ENCODE results near the gene HAUS3. TPM values are rescaled to one million over a fixed set of nuclear protein-coding genes. Genes with fewer than 3 reads are reported as not detected.
A peak's percentile ranks its signal among the peaks of the same experiment; 100 is the strongest.
"Not testable (repeated sequence)": the region's sequence is repeated elsewhere in the genome, so short reads cannot be mapped to it uniquely, and the experiment has no call there.

The HAUS3 gene
- polyA plus RNA-seq, 12 donors, result 11.2 to 21.3 (median 14.3) TPM; not detected in 1

- DNase-seq, result no peak
These were observed 15.7 kb downstream of the HAUS3 start for GRCh38 chr4:2226261-2226660.

- DNase-seq, result no peak
These were observed 19.1 kb downstream of the HAUS3 start for GRCh38 chr4:2222838-2223237.

- not testable (repeated sequence) for DNase-seq
These were observed 20.5 kb downstream of the HAUS3 start for GRCh38 chr4:2221378-2221777.

- DNase-seq, result peak; percentile 71
These were observed 21.8 kb downstream of the HAUS3 start for GRCh38 chr4:2220016-2220630.

GRCh38 chr4:2219233-2219760 is 22.6 kb downstream of the HAUS3 start:
- no peak for DNase-seq

GRCh38 chr4:2218436-2218835 is 23.5 kb downstream of the HAUS3 start:
- no peak for DNase-seq

GRCh38 chr4:2217726-2218125 is 24.2 kb downstream of the HAUS3 start:
- DNase-seq, result no peak

- no peak for DNase-seq
These were observed 29.1 kb downstream of the HAUS3 start for GRCh38 chr4:2212831-2213230.

- DNase-seq, result not testable (repeated sequence)
These were observed 39.1 kb downstream of the HAUS3 start for GRCh38 chr4:2202789-2203188.

GRCh38 chr4:2194496-2194895 is 47.4 kb downstream of the HAUS3 start:
- DNase-seq, result no peak

GRCh38 chr4:2193326-2193725 is 48.6 kb downstream of the HAUS3 start:
- DNase-seq, result no peak

- DNase-seq, result no peak
These were observed 55.1 kb downstream of the HAUS3 start for GRCh38 chr4:2186865-2187172.

GRCh38 chr4:2186133-2186864 is 55.6 kb downstream of the HAUS3 start:
- DNase-seq, result no peak

GRCh38 chr4:2183394-2183793 is 58.5 kb downstream of the HAUS3 start:
- DNase-seq, result no peak

- DNase-seq, result no peak
These were observed 58.9 kb downstream of the HAUS3 start for GRCh38 chr4:2182994-2183393.

GRCh38 chr4:2180410-2180809 is 61.5 kb downstream of the HAUS3 start:
- DNase-seq, result no peak

GRCh38 chr4:2179717-2180116 is 62.2 kb downstream of the HAUS3 start:
- DNase-seq, result no peak

- no peak for DNase-seq
These were observed 62.9 kb downstream of the HAUS3 start for GRCh38 chr4:2178986-2179385.

Other genes starting within 250 kb of the HAUS3 start
- 10 to 100 TPM in 11 of 12 donors, not detected in 1; 15.6 to 35.3 (median 19.8) TPM for gene NELFA, start 233.1 kb downstream of the HAUS3 start, polyA plus RNA-seq (ENCODE audit: insufficient read length in 12 of 12)
- 1 to 10 TPM in 11 of 12 donors, not detected in 1; 1.3 to 2.8 (median 2.1) TPM for gene NAT8L, start 182.8 kb downstream of the HAUS3 start, polyA plus RNA-seq (ENCODE audit: insufficient read length in 12 of 12)
- gene POLN, start within 50 bp of the HAUS3 start, polyA plus RNA-seq (ENCODE audit: insufficient read length in 12 of 12), result 1 to 10 TPM in 10 of 12 donors, not detected in 2; 1.7 to 4.1 (median 2.8) TPM
- gene MXD4, start 20.0 kb upstream of the HAUS3 start, polyA plus RNA-seq (ENCODE audit: insufficient read length in 12 of 12), result 10 to 100 TPM in 11 of 12 donors, not detected in 1; 42.1 to 72.4 (median 50.0) TPM
- 1 to 10 TPM in 8 of 12 donors, under 1 TPM in 2, not detected in 2; 0.89 to 5.0 (median 2.1) TPM for gene ZFYVE28, start 176.5 kb upstream of the HAUS3 start, polyA plus RNA-seq (ENCODE audit: insufficient read length in 12 of 12)
- under 1 TPM in 4 of 12 donors, not detected in 8; 0.12 to 0.22 (median 0.16) TPM for gene CFAP99, start 176.8 kb upstream of the HAUS3 start, polyA plus RNA-seq (ENCODE audit: insufficient read length in 12 of 12)
- gene RNF4, start 227.0 kb upstream of the HAUS3 start, polyA plus RNA-seq (ENCODE audit: insufficient read length in 12 of 12), result 10 to 100 TPM in 11 of 12 donors, not detected in 1; 34.0 to 56.8 (median 39.0) TPM

All from muscle of arm (tissue), 12 donors.